B cell (primary cell): Measurements from ENCODE around the gene EFEMP1. TPM values are rescaled to one million over a fixed set of nuclear protein-coding genes. Genes with fewer than 3 reads are reported as not detected.

Experiments used
- ATAC-seq: fragments of 200-7000 bp; cut with Tn5 transposase; one replicate; pipeline ENCODE4 v1.10.0; 2021; ENCODE audit warnings: low read depth, mild to moderate bottlenecking, moderate number of reproducible peaks, moderate library complexity
- CTCF ChIA-PET: fragments of 350-600 bp; sonication (Branson Sonifier 250); formaldehyde crosslinking; loops from one replicate; lab custom pipeline; 2021; ENCODE audit warnings: antibody characterized with exemption, inconsistent platforms; lab: Charles Lee
- POLR2A ChIA-PET: fragments of 350-600 bp; sonication (Branson Sonifier 250); formaldehyde crosslinking; loops from one replicate; lab custom pipeline; 2021; ENCODE audit warnings: antibody characterized with exemption; lab: Charles Lee
- DNase-seq: peaks from one replicate; pipeline ENCODE4 v3.0.0; 2013
- H2AFZ ChIP-seq: 2 replicates; pipeline ENCODE4 v1.6.1; 2012; ENCODE audit warnings: mild to moderate bottlenecking, low read depth, low read length; ENCODE audit not compliant: insufficient read depth, poor library complexity, severe bottlenecking
- H3K27ac ChIP-seq, 2 donors: 1 replicate in 1 of 2; 2 replicates in 1 of 2; pipeline ENCODE4 v1.5.1; 2012 to 2013; ENCODE audit warnings: low read length in 2 of 2, mild to moderate bottlenecking in 2 of 2, moderate library complexity in 1 of 2
- H3K27me3 ChIP-seq, 4 experiments: fragments of 200-600 bp in 1 of 4; sonication (generic) in 1 of 4; replicated peaks in 1 of 4; 1 replicate in 2 of 4; 2 replicates in 2 of 4; pipeline versions ENCODE4 v1.6.1 to v1.7.0; 2013 to 2016; ENCODE audit warnings: low read length in 3 of 4, mild to moderate bottlenecking in 2 of 4, mixed read lengths in 1 of 4, moderate library complexity in 1 of 4; ENCODE audit not compliant: insufficient read depth in 4 of 4, control insufficient read depth in 3 of 4; ENCODE audit errors: control extremely low read depth in 1 of 4
- H3K36me3 ChIP-seq, 2 experiments: replicated peaks in 1 of 2; 1 replicate in 1 of 2; 2 replicates in 1 of 2; pipeline versions ENCODE4 v1.6.1 to v1.7.1; 2013; ENCODE audit warnings: low read length in 1 of 2; ENCODE audit not compliant: insufficient read depth in 2 of 2, control insufficient read depth in 1 of 2; ENCODE audit errors: control extremely low read depth in 1 of 2, extremely low read depth in 1 of 2
- H3K4me1 ChIP-seq, 2 donors: fragments of 200-600 bp in 1 of 2; sonication (generic) in 1 of 2; 1 replicate in 1 of 2; 2 replicates in 1 of 2; pipeline versions ENCODE4 v1.5.1 to v1.6.1; 2013 to 2017; ENCODE audit warnings: low read length in 2 of 2; ENCODE audit not compliant: control insufficient read depth in 2 of 2, insufficient read depth in 2 of 2
- H3K4me2 ChIP-seq: replicated peaks from 2 replicates; pipeline ENCODE3; 2012; ENCODE audit warnings: mild to moderate bottlenecking, low read depth, low read length; ENCODE audit not compliant: poor library complexity, severe bottlenecking
- H3K4me3 ChIP-seq, 5 experiments: fragments of 200-600 bp in 1 of 5; sonication (generic) in 1 of 5; 1 replicate in 3 of 5; 2 replicates in 2 of 5; pipeline versions ENCODE4 v1.5.1 to v1.7.0; 2011 to 2016; ENCODE audit warnings: low read length in 4 of 5, mild to moderate bottlenecking in 4 of 5, low read depth in 2 of 5, control low read depth in 1 of 5, moderate library complexity in 1 of 5; ENCODE audit not compliant: insufficient read depth in 1 of 5; ENCODE audit errors: control extremely low read depth in 1 of 5, extremely low read depth in 1 of 5
- H3K79me2 ChIP-seq: fragments of 200-600 bp; sonication (generic); one replicate; pipeline ENCODE4 v1.6.0; 2016; ENCODE audit warnings: low read length; ENCODE audit not compliant: control insufficient read depth, insufficient read depth
- H3K9ac ChIP-seq: fragments of 200-600 bp; sonication (generic); 2 replicates; pipeline ENCODE4 v1.6.1; 2017; ENCODE audit warnings: mild to moderate bottlenecking, low read length, moderate library complexity
- H3K9me3 ChIP-seq, 3 donors: one replicate each; pipeline versions ENCODE4 v1.6.1 to v1.7.1; 2013; ENCODE audit warnings: low read length in 2 of 3; ENCODE audit not compliant: control insufficient read depth in 2 of 3, insufficient read depth in 1 of 3; ENCODE audit errors: control extremely low read depth in 1 of 3
- H4K20me1 ChIP-seq: 2 replicates; pipeline ENCODE4 v1.6.0; 2012; ENCODE audit warnings: mild to moderate bottlenecking, low read length; ENCODE audit not compliant: insufficient read depth, control insufficient read depth, poor library complexity, severe bottlenecking
- H3K27ac Mint-ChIP-seq: one replicate; pipeline ENCODE4 v1.8.0; 2021; ENCODE audit warnings: mixed read lengths
- H3K27me3 Mint-ChIP-seq: one replicate; pipeline ENCODE4 v1.8.0; 2021; ENCODE audit warnings: mixed read lengths
- H3K4me1 Mint-ChIP-seq: one replicate; pipeline ENCODE4 v1.8.0; 2021; ENCODE audit warnings: mixed read lengths
- H3K4me3 Mint-ChIP-seq: one replicate; pipeline ENCODE4 v1.8.0; 2021; ENCODE audit warnings: mixed read lengths
- H3K9me3 Mint-ChIP-seq: one replicate; pipeline ENCODE4 v1.8.0; 2022; ENCODE audit warnings: mixed read lengths; ENCODE audit not compliant: insufficient read depth
- EZH2 ChIP-seq: IDR thresholded peaks from 2 replicates; pipeline ENCODE4 v1.6.1; 2012; ENCODE audit warnings: borderline replicate concordance, low read depth, mild to moderate bottlenecking, moderate library complexity, low read length; ENCODE audit not compliant: insufficient read depth, poor library complexity, severe bottlenecking
- WGBS: methylation state at CpG from one replicate; pipeline ENCODE4 v1.1.5; 2013; ENCODE audit warnings: missing lambda C conversion rate; ENCODE audit not compliant: insufficient coverage; 5-methylcytosine and 5-hydroxymethylcytosine counted together
- intact Hi-C: fragments of 100-400 bp; cut with micrococcal nuclease; formaldehyde crosslinking; loops from one replicate; pipeline ENCODE4 v1.10.0; 2022
- polyA plus RNA-seq: library from polyadenylated mRNA; depleted of rRNA; stranded (reverse); fragments of >200 nt; gene quantifications from 2 replicates; pipeline ENCODE4 v1.2.3, GENCODE V29; 2012
- total RNA-seq, 2 donors: library from RNA; stranded (reverse); fragments of 120-200 nt in 1 of 2; gene quantifications; 1 replicate in 1 of 2; 2 replicates in 1 of 2; pipeline versions ENCODE4 v1.2.3 to v1.2.4, GENCODE V29; 2013 to 2022
- TF ChIP-seq, protein P1 (sequence below): fragments of 200-600 bp; IDR thresholded peaks from one replicate; pipeline ENCODE4 v1.8.0; 2022; ENCODE audit warnings: antibody characterized with exemption, mild to moderate bottlenecking

Gene EFEMP1
- total and polyA plus RNA-seq, 2 donors (not counting 1 experiment from before 2014, with no cell fraction given), result not detected

DNA sequence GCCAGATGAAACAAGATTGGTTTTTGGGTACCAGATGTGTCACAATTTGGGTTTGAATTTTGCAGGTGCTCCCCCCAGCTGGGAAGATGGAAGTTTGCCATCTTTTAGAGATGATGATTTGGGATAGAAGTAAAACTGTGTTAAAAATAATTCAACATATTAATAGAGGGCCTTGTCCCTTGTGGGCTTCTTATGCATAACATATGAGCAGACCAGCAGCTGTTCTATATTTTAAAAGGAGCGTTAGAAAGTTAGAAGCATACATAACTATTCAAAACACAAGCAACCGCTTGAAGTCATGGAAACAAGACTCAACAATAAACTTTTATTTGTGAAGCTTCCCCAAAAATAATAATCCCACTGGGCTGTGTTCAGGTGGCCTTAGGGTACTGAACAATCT, 62.8 kb downstream of the EFEMP1 start:
- Histone ChIP-seq H3K4me2 (no peak overlapping the region), H4K20me1 (no peaks in the 10 kb centered on the region), H3K27me3 (peaks cover 0 to 3% (median 0%) of the 10 kb centered on the region in 4 experiments), H3K27ac (no peak overlapping the region), H3K36me3 (no peaks in the 10 kb centered on the region), H3K4me1 (no peaks in the 10 kb centered on the region), H3K79me2 (no peaks in the 10 kb centered on the region), H3K9me3 (no peaks in the 10 kb centered on the region), H3K4me3 (no peak overlapping the region), H3K9ac (no peak overlapping the region), H2AFZ (no peak overlapping the region)
- no peak overlapping the region for H3K27ac Mint-ChIP-seq
- no peak for DNase-seq
- intact Hi-C loops, result no loop called here
- POLR2A ChIA-PET, result no interaction called here
- no peak for ATAC-seq
- CTCF ChIA-PET, result no interaction called here
- no peaks in the 10 kb centered on the region for H3K4me1 Mint-ChIP-seq
- H3K27me3 Mint-ChIP-seq, result no peaks in the 10 kb centered on the region
- no peaks in the 10 kb centered on the region for H3K9me3 Mint-ChIP-seq
- WGBS, result no CpG with 5 or more reads among the region's 2 CpGs
- no peak overlapping the region for H3K4me3 Mint-ChIP-seq
- no peak for TF ChIP-seq EZH2
- TF ChIP-seq, protein P1, sequence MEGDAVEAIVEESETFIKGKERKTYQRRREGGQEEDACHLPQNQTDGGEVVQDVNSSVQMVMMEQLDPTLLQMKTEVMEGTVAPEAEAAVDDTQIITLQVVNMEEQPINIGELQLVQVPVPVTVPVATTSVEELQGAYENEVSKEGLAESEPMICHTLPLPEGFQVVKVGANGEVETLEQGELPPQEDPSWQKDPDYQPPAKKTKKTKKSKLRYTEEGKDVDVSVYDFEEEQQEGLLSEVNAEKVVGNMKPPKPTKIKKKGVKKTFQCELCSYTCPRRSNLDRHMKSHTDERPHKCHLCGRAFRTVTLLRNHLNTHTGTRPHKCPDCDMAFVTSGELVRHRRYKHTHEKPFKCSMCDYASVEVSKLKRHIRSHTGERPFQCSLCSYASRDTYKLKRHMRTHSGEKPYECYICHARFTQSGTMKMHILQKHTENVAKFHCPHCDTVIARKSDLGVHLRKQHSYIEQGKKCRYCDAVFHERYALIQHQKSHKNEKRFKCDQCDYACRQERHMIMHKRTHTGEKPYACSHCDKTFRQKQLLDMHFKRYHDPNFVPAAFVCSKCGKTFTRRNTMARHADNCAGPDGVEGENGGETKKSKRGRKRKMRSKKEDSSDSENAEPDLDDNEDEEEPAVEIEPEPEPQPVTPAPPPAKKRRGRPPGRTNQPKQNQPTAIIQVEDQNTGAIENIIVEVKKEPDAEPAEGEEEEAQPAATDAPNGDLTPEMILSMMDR, result no peak

DNA sequence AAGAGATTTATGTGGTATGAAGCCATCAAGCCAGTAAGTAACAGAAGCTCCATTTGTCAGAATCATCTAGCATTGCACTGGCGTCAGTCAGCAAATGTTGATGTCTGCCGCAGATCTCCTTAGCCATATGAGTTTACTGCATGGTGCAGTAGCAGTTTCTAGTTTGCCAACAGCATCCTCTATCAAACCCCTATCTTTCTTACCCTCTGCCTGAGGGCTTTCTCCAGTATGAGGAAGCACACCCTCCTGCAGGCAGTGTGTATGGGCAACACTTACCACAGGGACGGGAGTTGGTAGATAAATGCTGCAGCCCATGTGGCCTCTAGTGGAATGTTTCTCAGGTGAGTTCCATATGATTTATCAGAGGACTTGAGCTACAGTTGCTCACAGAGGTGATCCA, 63.7 kb downstream of the EFEMP1 start:
- ATAC-seq (no peak), DNase-seq (no peak)
- TF ChIP-seq EZH2, result no peak
- TF ChIP-seq, protein P1, result no peak
- H3K27ac Mint-ChIP-seq, result no peak overlapping the region
- CTCF ChIA-PET, result no interaction called here
- intact Hi-C loops, result no loop called here
- POLR2A ChIA-PET, result no interaction called here
- H3K27me3 ChIP-seq, result no peaks in the 10 kb centered on the region
- H3K79me2 ChIP-seq, result no peaks in the 10 kb centered on the region
- H3K4me3 Mint-ChIP-seq, result no peak overlapping the region
- H3K4me1 ChIP-seq, result no peaks in the 10 kb centered on the region
- H3K9me3 ChIP-seq, result no peaks in the 10 kb centered on the region
- no peaks in the 10 kb centered on the region for H3K36me3 ChIP-seq
- H4K20me1 ChIP-seq, result no peaks in the 10 kb centered on the region
- H3K27ac ChIP-seq, result no peak overlapping the region
- no peak overlapping the region for H3K9ac ChIP-seq
- H3K4me3 ChIP-seq, result no peak overlapping the region
- no peaks in the 10 kb centered on the region for H3K4me1 Mint-ChIP-seq
- H2AFZ ChIP-seq, result no peak overlapping the region
- H3K4me2 ChIP-seq, result no peak overlapping the region
- WGBS, result no CpG with 5 or more reads among the region's 3 CpGs
- no peaks in the 10 kb centered on the region for H3K27me3 Mint-ChIP-seq
- H3K9me3 Mint-ChIP-seq, result no peaks in the 10 kb centered on the region
